MM.1S (cell line): ENCODE results near the gene CDK5R2.

Experiments used
- DNase-seq: peaks from one replicate; pipeline ENCODE4 v3.0.0-alpha.2; 2015
- H2AFZ ChIP-seq: fragments of 300-600 bp; sonication (generic); 2 replicates; pipeline ENCODE4 v1.6.0; 2016; ENCODE audit warnings: antibody characterized with exemption, low read length
- H3F3A ChIP-seq: fragments of 300-600 bp; sonication (generic); 2 replicates; pipeline ENCODE4 v1.6.1; 2016; ENCODE audit warnings: mild to moderate bottlenecking, antibody characterized with exemption, low read length, moderate library complexity, mixed read lengths; ENCODE audit not compliant: insufficient read depth
- H3K27ac ChIP-seq: fragments of 300-600 bp; sonication (generic); 2 replicates; pipeline ENCODE4 v1.5.1; 2016; ENCODE audit warnings: mild to moderate bottlenecking, low read length
- H3K27me3 ChIP-seq: fragments of 300-600 bp; sonication (generic); replicated peaks from 2 replicates; pipeline ENCODE4 v1.6.0; 2016; ENCODE audit warnings: low read length; ENCODE audit not compliant: insufficient read depth
- H3K36me3 ChIP-seq: fragments of 300-600 bp; sonication (generic); replicated peaks from 2 replicates; pipeline ENCODE4 v1.6.1; 2016; ENCODE audit warnings: mild to moderate bottlenecking, low read length, mixed read lengths; ENCODE audit not compliant: insufficient read depth
- H3K4me1 ChIP-seq: fragments of 300-600 bp; sonication (generic); 2 replicates; pipeline ENCODE4 v1.6.1; 2016; ENCODE audit warnings: low read length, mixed read lengths
- H3K4me2 ChIP-seq: fragments of 300-600 bp; sonication (generic); 2 replicates; pipeline ENCODE4 v1.6.0; 2016; ENCODE audit warnings: low read depth, low read length
- H3K4me3 ChIP-seq: fragments of 300-600 bp; sonication (generic); 2 replicates; pipeline ENCODE4 v1.5.1; 2016; ENCODE audit warnings: low read length, mixed read lengths
- H3K79me2 ChIP-seq: fragments of 300-600 bp; sonication (generic); 2 replicates; pipeline ENCODE4 v1.6.1; 2016; ENCODE audit warnings: mixed run types, low read length, mixed read lengths
- H3K9ac ChIP-seq: fragments of 300-600 bp; sonication (generic); 2 replicates; pipeline ENCODE4 v1.6.1; 2016; ENCODE audit warnings: low read length, mixed read lengths
- H3K9me2 ChIP-seq: fragments of 300-600 bp; sonication (generic); replicated peaks from 2 replicates; pipeline ENCODE4 v1.6.1; 2016; ENCODE audit warnings: mild to moderate bottlenecking, low read length, mixed read lengths; ENCODE audit not compliant: insufficient read depth
- H3K9me3 ChIP-seq: fragments of 300-600 bp; sonication (generic); replicated peaks from 2 replicates; pipeline ENCODE4 v1.6.1; 2016; ENCODE audit warnings: mild to moderate bottlenecking, low read length, mixed read lengths; ENCODE audit not compliant: insufficient read depth
- H4K20me1 ChIP-seq: fragments of 300-600 bp; sonication (generic); 2 replicates; pipeline ENCODE4 v1.6.1; 2016; ENCODE audit warnings: mild to moderate bottlenecking, low read length, moderate library complexity, mixed read lengths; ENCODE audit not compliant: insufficient read depth
- EZH2 ChIP-seq: fragments of 300-600 bp; sonication (generic); optimal IDR thresholded peaks from 2 replicates; pipeline ENCODE3; 2017; ENCODE audit warnings: low read depth, mild to moderate bottlenecking, antibody characterized with exemption, low read length, mixed read lengths
- EZH2phosphoT487 ChIP-seq: fragments of 300-600 bp; sonication (generic); IDR thresholded peaks from 2 replicates; pipeline ENCODE4 v1.6.1; 2018; ENCODE audit warnings: antibody characterized with exemption, low read length
- TF ChIP-seq, protein P1 (sequence below): fragments of 300-600 bp; sonication (generic); IDR thresholded peaks from 2 replicates; pipeline ENCODE4 v1.5.1; 2016; ENCODE audit warnings: antibody characterized with exemption, low read length, mixed read lengths

The CDK5R2 gene

GRCh38 chr2:218998414-218999002 is 39.0 kb downstream of the CDK5R2 start:
- Histone ChIP-seq H3K4me3 (no peak overlapping the region), H3F3A (no peaks in the 10 kb centered on the region), H3K79me2 (no peaks in the 10 kb centered on the region), H3K4me2 (no peak overlapping the region), H3K4me1 (peaks cover 14% of the 10 kb centered on the region), H3K27ac (no peak overlapping the region), H2AFZ (no peak overlapping the region), H4K20me1 (no peaks in the 10 kb centered on the region), H3K9ac (no peak overlapping the region), H3K9me2 (no peaks in the 10 kb centered on the region), H3K9me3 (no peaks in the 10 kb centered on the region), H3K27me3 (peaks cover 94% of the 10 kb centered on the region), H3K36me3 (no peaks in the 10 kb centered on the region)
- TF ChIP-seq, protein P1, sequence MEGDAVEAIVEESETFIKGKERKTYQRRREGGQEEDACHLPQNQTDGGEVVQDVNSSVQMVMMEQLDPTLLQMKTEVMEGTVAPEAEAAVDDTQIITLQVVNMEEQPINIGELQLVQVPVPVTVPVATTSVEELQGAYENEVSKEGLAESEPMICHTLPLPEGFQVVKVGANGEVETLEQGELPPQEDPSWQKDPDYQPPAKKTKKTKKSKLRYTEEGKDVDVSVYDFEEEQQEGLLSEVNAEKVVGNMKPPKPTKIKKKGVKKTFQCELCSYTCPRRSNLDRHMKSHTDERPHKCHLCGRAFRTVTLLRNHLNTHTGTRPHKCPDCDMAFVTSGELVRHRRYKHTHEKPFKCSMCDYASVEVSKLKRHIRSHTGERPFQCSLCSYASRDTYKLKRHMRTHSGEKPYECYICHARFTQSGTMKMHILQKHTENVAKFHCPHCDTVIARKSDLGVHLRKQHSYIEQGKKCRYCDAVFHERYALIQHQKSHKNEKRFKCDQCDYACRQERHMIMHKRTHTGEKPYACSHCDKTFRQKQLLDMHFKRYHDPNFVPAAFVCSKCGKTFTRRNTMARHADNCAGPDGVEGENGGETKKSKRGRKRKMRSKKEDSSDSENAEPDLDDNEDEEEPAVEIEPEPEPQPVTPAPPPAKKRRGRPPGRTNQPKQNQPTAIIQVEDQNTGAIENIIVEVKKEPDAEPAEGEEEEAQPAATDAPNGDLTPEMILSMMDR: no peak
- TF ChIP-seq EZH2phosphoT487 (no peak), EZH2 (no peak)
- DNase-seq: no peak

DNA sequence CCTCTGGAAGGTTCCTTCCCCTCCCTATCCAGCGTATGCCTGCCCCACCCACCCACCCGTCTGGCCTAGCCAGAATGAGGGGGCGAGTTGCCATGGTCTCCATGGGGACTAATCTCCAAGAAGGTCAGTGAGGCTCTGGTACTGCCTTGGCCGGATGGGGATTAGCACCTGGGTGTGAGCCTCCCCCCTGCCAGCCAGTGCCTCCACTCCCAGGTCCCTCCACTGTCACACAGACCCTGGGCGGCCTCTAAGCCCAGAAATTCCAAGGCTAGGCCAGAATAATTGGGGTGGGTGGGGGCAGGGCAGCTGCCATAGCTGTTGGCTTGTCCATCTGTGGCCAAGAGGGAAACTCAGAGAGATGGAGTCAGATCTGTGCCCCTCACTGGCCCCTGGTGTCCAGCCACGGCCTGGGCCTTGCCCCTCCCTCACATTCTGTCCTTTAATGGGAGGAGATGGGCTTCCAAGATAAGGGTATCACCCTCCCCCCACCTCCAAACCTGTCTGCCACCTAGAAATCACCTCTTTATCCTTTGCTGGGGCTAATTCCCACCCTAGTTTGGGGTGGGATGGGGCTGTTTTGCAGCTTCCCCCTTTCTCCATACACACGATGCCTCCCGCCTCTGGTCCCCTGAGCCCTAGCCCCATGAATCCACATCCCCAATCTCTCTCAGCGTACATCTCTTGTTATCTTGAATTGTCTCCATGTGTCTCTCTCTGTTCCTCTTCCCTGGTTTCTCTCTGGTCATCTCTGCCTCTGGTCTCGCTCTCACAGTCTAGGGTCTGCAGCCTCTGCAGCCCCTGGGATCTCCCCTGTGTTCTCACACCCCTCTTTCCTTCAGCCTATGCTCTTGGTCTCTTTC is 39.8 kb downstream of the CDK5R2 start:
- H2AFZ ChIP-seq: no peak overlapping the region
- no peaks in the 10 kb centered on the region for H3F3A ChIP-seq
- H4K20me1 ChIP-seq: no peaks in the 10 kb centered on the region
- H3K9ac ChIP-seq: no peak overlapping the region
- no peak overlapping the region for H3K27ac ChIP-seq
- peaks cover 8% of the 10 kb centered on the region for H3K4me1 ChIP-seq
- H3K4me3 ChIP-seq: no peak overlapping the region
- H3K36me3 ChIP-seq: no peaks in the 10 kb centered on the region
- TF ChIP-seq EZH2phosphoT487 (no peak), EZH2 (no peak)
- TF ChIP-seq, protein P1: no peak
- H3K79me2 ChIP-seq: no peaks in the 10 kb centered on the region
- no peak overlapping the region for H3K4me2 ChIP-seq
- H3K9me2 ChIP-seq: no peaks in the 10 kb centered on the region
- no peaks in the 10 kb centered on the region for H3K9me3 ChIP-seq
- peak; percentile 3 for DNase-seq
- H3K27me3 ChIP-seq: peaks cover 94% of the 10 kb centered on the region

- Histone ChIP-seq H3K79me2 (no peaks in the 10 kb centered on the region), H3F3A (no peaks in the 10 kb centered on the region), H3K4me3 (no peak overlapping the region), H4K20me1 (no peaks in the 10 kb centered on the region), H3K4me2 (no peak overlapping the region), H3K27ac (no peak overlapping the region), H3K9ac (no peak overlapping the region), H2AFZ (no peak overlapping the region), H3K36me3 (no peaks in the 10 kb centered on the region), H3K9me3 (no peaks in the 10 kb centered on the region), H3K9me2 (no peaks in the 10 kb centered on the region), H3K27me3 (peaks cover 94% of the 10 kb centered on the region), H3K4me1 (peaks cover 8% of the 10 kb centered on the region)
- TF ChIP-seq, protein P1: no peak
- TF ChIP-seq EZH2phosphoT487 (no peak), EZH2 (no peak)
- DNase-seq: no peak
Measured at GRCh38 chr2:218999881-219000568, 40.6 kb downstream of the CDK5R2 start.
